H1 (cell line): ENCODE measurements around the gene STK16. TPM values are rescaled to one million over a fixed set of nuclear protein-coding genes. Genes with fewer than 3 reads are reported as not detected.

Source experiments
- CTCF ChIA-PET: fragments of 300-600 bp; sonication (Branson Sonifier 250); formaldehyde crosslinking; loops from one replicate; lab custom pipeline; 2021; ENCODE audit not compliant: partially characterized antibody; lab: Charles Lee
- POLR2A ChIA-PET: fragments of 300-600 bp; sonication (Branson Sonifier 250); formaldehyde crosslinking; loops from one replicate; lab custom pipeline; 2021; ENCODE audit warnings: inconsistent platforms; ENCODE audit not compliant: partially characterized antibody; lab: Charles Lee
- DNase-seq, 2 experiments: peaks; one replicate each; pipeline versions ENCODE4 v3.0.0 to v3.0.0-alpha.2; 2010 to 2022; ENCODE audit warnings: low spot score in 2 of 2, low read depth in 1 of 2, mixed read lengths in 1 of 2
- FAIRE-seq: peaks from 2 replicates; lab custom pipeline; 2011; peaks lifted over from hg19 to GRCh38; lab: Jason Lieb, UNC
- H2AFZ ChIP-seq: 2 replicates; pipeline ENCODE4 v1.8.1; 2012; ENCODE audit warnings: low read length, inconsistent platforms
- H2AK5ac ChIP-seq: 2 replicates; pipeline ENCODE4 v1.6.1; 2013; ENCODE audit warnings: low read depth, low read length
- H2BK120ac ChIP-seq: replicated peaks from 2 replicates; pipeline ENCODE3; 2013; ENCODE audit warnings: low read depth, low read length, inconsistent platforms
- H2BK12ac ChIP-seq: 2 replicates; pipeline ENCODE4 v1.6.1; 2013; ENCODE audit warnings: low read depth, low read length
- H2BK15ac ChIP-seq: 2 replicates; pipeline ENCODE4 v1.6.1; 2013; ENCODE audit warnings: low read length
- H2BK20ac ChIP-seq: 2 replicates; pipeline ENCODE4 v1.6.1; 2013; ENCODE audit warnings: low read length
- H2BK5ac ChIP-seq: 2 replicates; pipeline ENCODE4 v1.6.1; 2013; ENCODE audit warnings: low read depth, low read length
- H3K14ac ChIP-seq: 2 replicates; pipeline ENCODE4 v1.6.1; 2013; ENCODE audit warnings: inconsistent platforms; ENCODE audit not compliant: insufficient read length
- H3K18ac ChIP-seq: 2 replicates; pipeline ENCODE4 v1.6.1; 2013; ENCODE audit warnings: low read length; ENCODE audit errors: extremely low read depth
- H3K23ac ChIP-seq: 2 replicates; pipeline ENCODE4 v1.6.1; 2013; ENCODE audit warnings: inconsistent platforms; ENCODE audit not compliant: insufficient read length
- H3K23me2 ChIP-seq: 2 replicates; pipeline ENCODE4 v1.6.1; 2013; ENCODE audit warnings: low read depth, low read length
- H3K27ac ChIP-seq: 2 replicates; pipeline ENCODE4 v1.6.1; 2011; ENCODE audit warnings: low read depth, low read length, inconsistent platforms
- H3K27me3 ChIP-seq, 4 experiments: replicated peaks in 1 of 4; 1 replicate in 1 of 4; 2 replicates in 3 of 4; pipeline versions ENCODE4 v1.6.1 to v1.8.1; 2011 to 2013; ENCODE audit warnings: low read length in 3 of 4, mild to moderate bottlenecking in 3 of 4, inconsistent platforms in 2 of 4, mixed read lengths in 2 of 4, moderate library complexity in 1 of 4; ENCODE audit not compliant: control insufficient read depth in 3 of 4, insufficient read depth in 3 of 4; ENCODE audit errors: extremely low read depth in 1 of 4
- H3K36me3 ChIP-seq, 4 experiments: 2 replicates each; pipeline versions ENCODE4 v1.6.1 to v1.8.1; 2011 to 2013; ENCODE audit warnings: mild to moderate bottlenecking in 4 of 4, low read length in 3 of 4, moderate library complexity in 2 of 4, control low read depth in 1 of 4, inconsistent platforms in 1 of 4; ENCODE audit not compliant: insufficient read depth in 4 of 4, control insufficient read depth in 2 of 4
- H3K4ac ChIP-seq: replicated peaks from 2 replicates; pipeline ENCODE3; 2013; ENCODE audit warnings: low read length, low read depth, mixed read lengths, inconsistent platforms; ENCODE audit not compliant: insufficient read length
- H3K4me1 ChIP-seq, 4 experiments: replicated peaks in 1 of 4; 1 replicate in 1 of 4; 2 replicates in 3 of 4; pipeline versions ENCODE4 v1.6.1 to v1.8.1; 2011 to 2013; ENCODE audit warnings: low read length in 3 of 4, inconsistent platforms in 2 of 4, mixed read lengths in 1 of 4; ENCODE audit not compliant: insufficient read depth in 4 of 4, control insufficient read depth in 3 of 4
- H3K4me2 ChIP-seq, 2 experiments: 2 replicates each; pipeline versions ENCODE4 v1.6.1 to v1.8.1; 2011 to 2013; ENCODE audit warnings: low read depth in 2 of 2, low read length in 2 of 2, control low read depth in 1 of 2, inconsistent platforms in 1 of 2, mild to moderate bottlenecking in 1 of 2; ENCODE audit not compliant: insufficient read depth in 1 of 2
- H3K4me3 ChIP-seq, 4 experiments: fragments of 200-600, 300-600 bp in 1 of 4; sonication (generic), shearing (Covaris generic), sonication (Bioruptor Twin) in 1 of 4; 2 replicates each; pipeline versions ENCODE4 v1.5.1 to v1.8.1; 2011 to 2016; ENCODE audit warnings: low read length in 4 of 4, low read depth in 3 of 4, control low read depth in 2 of 4, inconsistent platforms in 2 of 4, mild to moderate bottlenecking in 2 of 4, mixed read lengths in 1 of 4, moderate library complexity in 1 of 4; ENCODE audit not compliant: insufficient read depth in 2 of 4; ENCODE audit errors: extremely low read depth in 1 of 4
- H3K56ac ChIP-seq: replicated peaks from 2 replicates; pipeline ENCODE3; 2013; ENCODE audit warnings: low read depth, mild to moderate bottlenecking, mixed read lengths, low read length, inconsistent platforms; ENCODE audit not compliant: insufficient read length
- H3K79me1 ChIP-seq: 2 replicates; pipeline ENCODE4 v1.6.1; 2013; ENCODE audit warnings: low read depth, low read length, control low read depth
- H3K79me2 ChIP-seq, 2 experiments: 2 replicates each; pipeline versions ENCODE4 v1.6.1 to v1.8.1; 2012 to 2013; ENCODE audit warnings: low read length in 2 of 2, mild to moderate bottlenecking in 2 of 2, inconsistent platforms in 1 of 2; ENCODE audit not compliant: insufficient read depth in 2 of 2, control insufficient read depth in 1 of 2
- H3K9ac ChIP-seq, 4 experiments: replicated peaks in 1 of 4; 1 replicate in 1 of 4; 2 replicates in 3 of 4; pipeline versions ENCODE4 v1.6.1 to v1.8.1; 2011 to 2013; ENCODE audit warnings: low read depth in 3 of 4, low read length in 3 of 4, control low read depth in 2 of 4, mild to moderate bottlenecking in 2 of 4, moderate library complexity in 2 of 4, inconsistent platforms in 1 of 4; ENCODE audit errors: extremely low read depth in 1 of 4
- H3K9me3 ChIP-seq, 2 experiments: 2 replicates each; pipeline versions ENCODE4 v1.6.1 to v1.8.1; 2012 to 2013; ENCODE audit warnings: mild to moderate bottlenecking in 2 of 2, moderate library complexity in 2 of 2, control low read depth in 1 of 2, inconsistent platforms in 1 of 2, low read depth in 1 of 2, low read length in 1 of 2, mixed read lengths in 1 of 2; ENCODE audit not compliant: insufficient read depth in 2 of 2
- H4K20me1 ChIP-seq, 2 experiments: replicated peaks in 1 of 2; 2 replicates each; pipeline versions ENCODE3 to v1.8.1; 2011 to 2013; ENCODE audit warnings: inconsistent platforms in 2 of 2, low read length in 2 of 2, mild to moderate bottlenecking in 1 of 2; ENCODE audit not compliant: insufficient read depth in 2 of 2, control insufficient read depth in 1 of 2
- H4K5ac ChIP-seq: 2 replicates; pipeline ENCODE4 v1.6.1; 2013; ENCODE audit warnings: low read length, low read depth, mixed read lengths, inconsistent platforms; ENCODE audit not compliant: insufficient read length
- H4K8ac ChIP-seq: 2 replicates; pipeline ENCODE4 v1.8.0; 2013; ENCODE audit warnings: mild to moderate bottlenecking, moderate library complexity, low read length, inconsistent platforms; ENCODE audit not compliant: insufficient read depth; ENCODE audit errors: extremely low read depth
- H4K91ac ChIP-seq: replicated peaks from 2 replicates; pipeline ENCODE3; 2013; ENCODE audit warnings: low read length, mixed read lengths, inconsistent platforms; ENCODE audit not compliant: insufficient read length
- SP4 ChIP-seq: IDR thresholded peaks from 2 replicates; pipeline ENCODE4 v1.6.1; 2012; ENCODE audit warnings: low read length, inconsistent platforms
- WGBS, 2 experiments: shearing (Covaris generic) in 1 of 2; methylation state at CpG; one replicate each; pipeline versions ENCODE4 v1.1.6 to v1.1.7; 2013 to 2015; ENCODE audit warnings: low lambda C conversion rate in 2 of 2, mixed read lengths in 2 of 2, inconsistent platforms in 1 of 2, low coverage in 1 of 2, missing lambda C conversion rate in 1 of 2; ENCODE audit not compliant: insufficient replicate concordance in 2 of 2, insufficient coverage in 1 of 2, insufficient read length in 1 of 2; ENCODE audit errors: extremely low coverage in 1 of 2, missing lambda C conversion rate in 1 of 2; 5-methylcytosine and 5-hydroxymethylcytosine counted together
- polyA plus RNA-seq, 7 experiments: library from polyadenylated mRNA; depleted of rRNA in 3 of 7; stranded (reverse) in 5 of 7; unstranded in 2 of 7; fragments of >200 nt in 5 of 7; fragments of 200-250 nt in 2 of 7; gene quantifications; 1 replicate in 5 of 7; 2 replicates in 1 of 7; 4 replicates in 1 of 7; pipeline versions ENCODE4 v1.2.1 to v1.2.3, GENCODE V29; 2011 to 2013; ENCODE audit warnings: missing spikeins in 2 of 7, mixed read lengths in 2 of 7
- total RNA-seq: library from RNA; stranded (reverse); fragmentation: NEBNext Ultra II Directional; extraction: Animal tissue kit (Norgen Biotek cat#: 25700); gene quantifications from 2 replicates; pipeline ENCODE4 v1.2.1, GENCODE V29; 2021
- TF ChIP-seq, protein P1 (sequence below), 3 experiments: IDR thresholded peaks; 1 replicate in 2 of 3; 2 replicates in 1 of 3; pipeline versions ENCODE4 v1.5.1 to v1.6.1; 2011; ENCODE audit warnings: low read length in 3 of 3, mild to moderate bottlenecking in 3 of 3, inconsistent platforms in 2 of 3, low read depth in 1 of 3, moderate library complexity in 1 of 3; ENCODE audit not compliant: insufficient read depth in 1 of 3; ENCODE audit errors: control extremely low read depth in 1 of 3

STK16 gene
- total and polyA plus RNA-seq, 2 of the 8 experiments (the other 6 are each of a cell fraction or from before 2014, with no cell fraction given) = 21.3 to 51.4 TPM

DNA sequence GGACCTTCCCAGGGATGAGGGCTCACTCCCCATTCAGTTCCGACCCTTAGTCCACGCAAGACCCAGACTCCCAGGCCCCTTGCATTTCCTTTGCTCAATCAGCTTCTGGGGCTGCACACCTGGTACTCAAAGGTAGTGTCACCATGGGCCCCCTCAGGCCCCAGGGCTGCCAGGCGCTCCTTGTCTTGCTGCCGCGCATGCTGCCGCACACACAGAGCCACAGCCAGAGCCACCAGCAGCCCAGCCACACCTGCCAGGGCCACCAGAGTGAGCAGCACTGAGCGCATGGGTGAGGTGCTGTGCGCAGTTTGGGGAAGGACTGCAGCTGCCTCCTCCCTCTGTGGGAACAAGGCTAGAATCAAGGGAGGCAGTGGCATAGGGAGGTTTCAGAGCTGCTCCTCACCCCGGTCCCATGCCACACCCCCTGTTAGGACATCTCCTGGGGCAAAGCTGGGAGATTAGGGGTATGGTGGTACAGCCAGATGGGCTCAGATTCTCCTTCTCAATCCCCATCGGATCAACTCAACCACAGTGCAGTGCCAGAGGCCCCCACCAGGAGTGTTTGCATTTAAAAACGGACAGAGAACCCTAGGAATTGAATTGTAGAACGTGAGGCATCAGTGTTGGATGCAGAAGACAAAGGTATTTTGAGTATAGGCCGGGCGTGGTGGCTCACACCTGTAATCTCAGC, 52.6 kb downstream of the STK16 start:
- 86% methylated on average over 14 of the region's 14 CpGs; no CpG with 5 or more reads in 1 of the 2 experiments for WGBS, 2 experiments
- peak; percentile 13 for FAIRE-seq

More for the DNA sequence above, 52.6 kb downstream of the STK16 start:
- CTCF ChIA-PET = interaction anchor here (0.6 to 13.4 kb wide), 28 partner anchors 6 to 243 kb away, joined by 3 to 118 read pairs (median 5); partner anchors contain the start of genes ANKZF1, ATG9A, DNAJB2 and GLB1L
- no peaks in the 10 kb centered on the region for H3K9me3 ChIP-seq
- DNase-seq = no peak
- H3K4ac ChIP-seq = no peak overlapping the region
- no peak overlapping the region for H2BK20ac ChIP-seq
- no peak overlapping the region for H3K4me2 ChIP-seq
- no peak overlapping the region for H3K56ac ChIP-seq
- H3K4me3 ChIP-seq = no peak overlapping the region
- no peak overlapping the region for H4K5ac ChIP-seq
- H2BK15ac ChIP-seq = no peak overlapping the region
- no peaks in the 10 kb centered on the region; the same call in 1 of the 2 replicates for H3K79me1 ChIP-seq
- no peak overlapping the region for H2BK12ac ChIP-seq
- no peak overlapping the region for H3K18ac ChIP-seq
- H3K14ac ChIP-seq = no peak overlapping the region
- no peak overlapping the region for H3K9ac ChIP-seq
- no peak overlapping the region; the same call in 1 of the 2 replicates for H4K8ac ChIP-seq
- no peak overlapping the region for H3K27ac ChIP-seq
- no peak overlapping the region for H3K23ac ChIP-seq
- H3K23me2 ChIP-seq = peaks cover 4% of the 10 kb centered on the region; the same call in 1 of the 2 replicates
- TF ChIP-seq, protein P1, sequence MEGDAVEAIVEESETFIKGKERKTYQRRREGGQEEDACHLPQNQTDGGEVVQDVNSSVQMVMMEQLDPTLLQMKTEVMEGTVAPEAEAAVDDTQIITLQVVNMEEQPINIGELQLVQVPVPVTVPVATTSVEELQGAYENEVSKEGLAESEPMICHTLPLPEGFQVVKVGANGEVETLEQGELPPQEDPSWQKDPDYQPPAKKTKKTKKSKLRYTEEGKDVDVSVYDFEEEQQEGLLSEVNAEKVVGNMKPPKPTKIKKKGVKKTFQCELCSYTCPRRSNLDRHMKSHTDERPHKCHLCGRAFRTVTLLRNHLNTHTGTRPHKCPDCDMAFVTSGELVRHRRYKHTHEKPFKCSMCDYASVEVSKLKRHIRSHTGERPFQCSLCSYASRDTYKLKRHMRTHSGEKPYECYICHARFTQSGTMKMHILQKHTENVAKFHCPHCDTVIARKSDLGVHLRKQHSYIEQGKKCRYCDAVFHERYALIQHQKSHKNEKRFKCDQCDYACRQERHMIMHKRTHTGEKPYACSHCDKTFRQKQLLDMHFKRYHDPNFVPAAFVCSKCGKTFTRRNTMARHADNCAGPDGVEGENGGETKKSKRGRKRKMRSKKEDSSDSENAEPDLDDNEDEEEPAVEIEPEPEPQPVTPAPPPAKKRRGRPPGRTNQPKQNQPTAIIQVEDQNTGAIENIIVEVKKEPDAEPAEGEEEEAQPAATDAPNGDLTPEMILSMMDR (IDR thresholded peaks at IDR 0.05; ENCODE audit: control extremely low read depth in 1 of 3, insufficient read depth in 1 of 3, low read depth in 1 of 3, low read length in 3 of 3) = peak in 1 of 3 experiments; percentile 5; a peak in 1 of 4 replicates
- no peak for TF ChIP-seq SP4
- POLR2A ChIA-PET = interaction anchor here (2.1 to 3.7 kb wide), 2 partner anchors 11 to 79 kb away, joined by 6 to 19 read pairs; partner anchors contain the start of gene ABCB6
- no peaks in the 10 kb centered on the region for H3K36me3 ChIP-seq
- peaks cover 0 to 8% (median 3%) of the 10 kb centered on the region in 4 experiments; a peak in 4 of 7 replicates for H3K4me1 ChIP-seq
- H2BK5ac ChIP-seq = no peak overlapping the region
- H4K20me1 ChIP-seq = no peaks in the 10 kb centered on the region
- no peak overlapping the region for H2BK120ac ChIP-seq
- peak overlapping the region; percentile 40 for H4K91ac ChIP-seq
- H3K79me2 ChIP-seq = no peaks in the 10 kb centered on the region
- peaks cover 0 to 36% (median 19%) of the 10 kb centered on the region in 4 experiments; a peak in 6 of 7 replicates for H3K27me3 ChIP-seq
- H2AK5ac ChIP-seq = no peak overlapping the region
- H2AFZ ChIP-seq = no peak overlapping the region
